Activated CD8-positive, alpha-beta memory T cell treated with anti-CD3 and anti-CD28 coated beads, Interleukin-2, amount 10 ng/mL, durations not matched to agents 7 days and 5 days (primary cell): ENCODE results near the gene BRPF3. TPM values are rescaled to one million over a fixed set of nuclear protein-coding genes. Genes with fewer than 3 reads are reported as not detected.

ENCODE experiments used
- ATAC-seq: fragments of 150-1000 bp; cut with Tn5 transposase; one replicate; pipeline ENCODE4 v1.10.0; 2021; ENCODE audit warnings: moderate library complexity
- CTCF ChIA-PET: fragments of 350-600 bp; sonication (Branson Sonifier 250); formaldehyde crosslinking; loops from one replicate; lab custom pipeline; 2021; ENCODE audit warnings: antibody characterized with exemption; lab: Charles Lee
- DNase-seq: peaks from one replicate; pipeline ENCODE4 v3.0.0-alpha.2; 2020
- H3K27ac Mint-ChIP-seq: one replicate; pipeline ENCODE4 v1.8.0; 2021; ENCODE audit warnings: mild to moderate bottlenecking, mixed read lengths
- H3K27me3 Mint-ChIP-seq: one replicate; pipeline ENCODE4 v1.8.0; 2021; ENCODE audit warnings: mixed read lengths
- H3K36me3 Mint-ChIP-seq: one replicate; pipeline ENCODE4 v1.8.0; 2021; ENCODE audit warnings: mild to moderate bottlenecking, mixed read lengths
- H3K4me1 Mint-ChIP-seq: one replicate; pipeline ENCODE4 v1.8.0; 2021; ENCODE audit warnings: mixed read lengths
- H3K4me3 Mint-ChIP-seq: one replicate; pipeline ENCODE4 v1.8.0; 2021; ENCODE audit warnings: mild to moderate bottlenecking, moderate library complexity, mixed read lengths
- H3K9me3 Mint-ChIP-seq: one replicate; pipeline ENCODE4 v1.8.0; 2022; ENCODE audit warnings: low read depth, mixed read lengths
- total RNA-seq, 2 experiments: library from RNA; stranded (reverse); gene quantifications; one replicate each; pipeline ENCODE4 v1.2.3, GENCODE V29; 2021

BRPF3 gene
- total RNA-seq, 2 experiments from 2014 or later, result 13.4 to 14.8 TPM

DNA sequence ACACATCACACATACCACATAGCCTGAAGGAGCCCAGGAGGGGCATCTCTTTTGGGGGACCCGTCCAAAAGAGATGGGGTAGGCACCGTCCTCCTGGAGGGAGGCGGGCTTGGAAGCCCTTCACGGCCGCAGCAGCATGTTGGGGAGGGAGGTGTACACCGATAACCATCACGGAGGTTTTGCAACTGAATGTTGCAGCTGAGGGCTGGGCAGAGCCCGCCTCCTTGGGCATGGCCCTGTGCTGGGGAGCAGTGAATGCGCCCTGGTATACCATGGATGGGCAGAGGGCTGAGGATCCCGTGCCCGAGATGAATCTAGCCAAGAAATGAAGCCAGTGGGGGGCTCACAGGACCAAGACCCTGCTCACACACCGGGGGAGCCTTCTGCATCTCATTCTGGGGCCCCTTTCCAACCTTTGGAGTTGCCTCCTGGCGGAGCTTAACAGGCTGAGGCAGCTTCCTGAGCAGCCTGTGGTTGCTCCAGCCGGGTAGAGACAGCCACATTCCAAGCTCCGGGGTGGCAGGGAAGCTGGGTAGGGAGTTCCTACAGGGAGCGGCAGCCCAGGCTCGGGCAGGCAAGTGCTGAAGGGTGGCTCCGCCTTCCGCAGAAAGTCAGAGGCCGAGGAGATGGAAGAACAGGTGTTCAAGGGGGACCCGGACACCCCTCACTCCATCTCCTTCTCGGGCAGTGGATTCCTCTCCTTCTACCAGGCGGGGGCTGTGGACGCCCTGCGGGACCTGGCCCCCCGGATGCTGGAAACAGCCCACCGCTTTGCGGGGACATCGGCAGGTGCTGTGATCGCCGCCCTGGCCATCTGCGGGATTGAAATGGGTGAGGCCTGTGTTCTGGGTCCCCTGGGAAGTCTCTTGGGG is 73.5 kb downstream of the BRPF3 start, which contains the start of gene PNPLA1:
PNPLA1 (plus strand) TSS at position 227 of the 872 bp plus-strand sequence; CDS start at position 627, 400 bp downstream.
- H3K9me3 Mint-ChIP-seq, result peaks cover 2% of the 10 kb centered on the region
- no peaks in the 10 kb centered on the region for H3K36me3 Mint-ChIP-seq
- CTCF ChIA-PET, result no interaction called here
- no peaks in the 10 kb centered on the region for H3K4me1 Mint-ChIP-seq
- peaks cover 32% of the 10 kb centered on the region for H3K27me3 Mint-ChIP-seq
- H3K4me3 Mint-ChIP-seq, result no peak within 1 kb of the TSS
- DNase-seq, result no peak
- H3K27ac Mint-ChIP-seq, result no peak within 1 kb of the TSS
- ATAC-seq, result no peak

DNA sequence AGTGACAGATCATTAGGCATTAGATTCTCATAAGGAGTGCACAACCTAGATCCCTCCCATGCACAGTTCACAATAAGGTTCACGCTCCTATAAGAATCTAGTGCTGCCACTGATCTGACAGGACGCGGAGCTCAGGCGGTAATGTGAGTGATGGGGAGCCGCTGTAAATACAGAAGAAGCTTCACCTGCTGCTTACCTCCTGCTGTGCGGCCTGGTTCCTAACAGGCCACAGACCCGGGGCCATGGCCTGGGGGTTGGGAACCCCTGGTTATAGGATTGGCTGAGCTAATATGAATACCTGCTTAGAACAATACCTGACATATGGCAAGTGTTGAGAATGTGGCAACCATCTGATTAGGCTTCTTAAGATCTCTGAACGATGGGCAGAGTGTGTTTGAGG is 75.7 kb downstream of the BRPF3 start:
- no peaks in the 10 kb centered on the region for H3K9me3 Mint-ChIP-seq
- H3K27ac Mint-ChIP-seq, result no peak overlapping the region
- CTCF ChIA-PET, result no interaction called here
- no peaks in the 10 kb centered on the region for H3K4me1 Mint-ChIP-seq
- no peak overlapping the region for H3K4me3 Mint-ChIP-seq
- DNase-seq (no peak), ATAC-seq (no peak)
- no peaks in the 10 kb centered on the region for H3K36me3 Mint-ChIP-seq
- H3K27me3 Mint-ChIP-seq, result peaks cover 42% of the 10 kb centered on the region

DNA sequence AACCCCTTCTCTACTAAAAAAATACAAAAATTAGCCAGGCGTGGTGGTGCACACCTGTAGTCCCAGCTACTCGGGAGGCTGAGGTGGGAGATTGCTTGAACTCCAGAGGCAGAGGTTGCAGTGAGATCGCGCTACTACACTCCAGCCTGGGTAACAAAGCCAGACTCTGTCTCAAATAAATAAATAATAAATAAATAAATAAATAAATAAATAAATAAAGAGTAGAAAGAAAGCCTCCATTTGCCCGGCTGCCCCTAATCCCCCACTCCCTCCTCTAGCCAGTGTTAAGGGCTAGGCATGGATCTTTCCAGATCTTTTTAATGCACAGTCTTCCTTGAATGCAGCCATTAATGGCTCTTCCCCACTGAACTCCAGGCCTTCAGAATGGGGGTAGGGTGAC is 76.5 kb downstream of the BRPF3 start:
- Mint-ChIP-seq H3K36me3 (no peaks in the 10 kb centered on the region), H3K9me3 (no peaks in the 10 kb centered on the region), H3K27me3 (peaks cover 42% of the 10 kb centered on the region), H3K4me1 (no peaks in the 10 kb centered on the region), H3K4me3 (no peak overlapping the region), H3K27ac (no peak overlapping the region)
- CTCF ChIA-PET, result no interaction called here
- ATAC-seq, result no peak
- no peak for DNase-seq

DNA sequence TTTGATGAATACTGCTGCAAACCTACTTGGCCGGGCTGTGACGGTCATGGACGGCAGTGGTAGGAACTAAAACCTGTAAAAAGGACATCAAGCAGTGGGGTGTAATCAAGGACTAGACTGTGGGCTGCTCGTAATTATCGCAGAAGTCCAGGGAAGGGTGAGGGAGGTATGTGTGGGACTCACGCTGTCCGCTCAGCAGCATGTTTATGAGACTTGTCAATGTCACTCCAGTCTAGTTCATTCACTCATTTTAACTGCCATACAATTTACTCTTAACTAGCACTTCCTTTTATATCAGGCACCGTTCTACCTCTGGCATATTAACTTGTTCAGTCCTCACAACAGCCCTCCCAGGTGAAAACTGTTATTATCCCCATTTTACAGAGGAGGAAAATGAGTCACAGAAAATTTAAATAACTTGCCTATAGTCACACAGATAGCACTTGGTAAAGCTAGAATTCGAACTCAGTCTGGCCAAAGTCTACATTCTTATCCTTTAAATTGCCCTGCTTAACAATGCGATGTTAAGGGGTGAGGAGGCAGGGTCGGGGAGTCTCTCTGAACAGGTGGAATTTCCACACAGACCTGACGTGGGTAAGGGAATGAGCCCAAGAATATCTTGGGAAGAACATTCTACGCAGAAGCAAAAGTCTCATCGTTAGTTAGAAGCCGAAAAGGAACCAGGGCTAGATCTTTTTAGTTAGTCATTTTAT is 77.4 kb downstream of the BRPF3 start:
- DNase-seq (no peak), ATAC-seq (no peak)
- CTCF ChIA-PET, result no interaction called here
- no peak overlapping the region for H3K4me3 Mint-ChIP-seq
- no peaks in the 10 kb centered on the region for H3K9me3 Mint-ChIP-seq
- no peak overlapping the region for H3K27ac Mint-ChIP-seq
- H3K4me1 Mint-ChIP-seq, result no peaks in the 10 kb centered on the region
- H3K36me3 Mint-ChIP-seq, result no peaks in the 10 kb centered on the region
- H3K27me3 Mint-ChIP-seq, result peaks cover 46% of the 10 kb centered on the region

GRCh38 chr6:36276581-36277536 is 80.3 kb downstream of the BRPF3 start:
- Mint-ChIP-seq H3K27ac (no peak overlapping the region), H3K27me3 (peaks cover 58% of the 10 kb centered on the region), H3K4me3 (no peak overlapping the region), H3K36me3 (no peaks in the 10 kb centered on the region), H3K4me1 (no peaks in the 10 kb centered on the region), H3K9me3 (no peaks in the 10 kb centered on the region)
- no peak for DNase-seq
- CTCF ChIA-PET, result interaction anchor here (1.2 kb wide), 1 partner anchor 26 kb away, joined by 4 read pairs; no protein-coding TSS in a partner anchor
- ATAC-seq, result no peak

DNA sequence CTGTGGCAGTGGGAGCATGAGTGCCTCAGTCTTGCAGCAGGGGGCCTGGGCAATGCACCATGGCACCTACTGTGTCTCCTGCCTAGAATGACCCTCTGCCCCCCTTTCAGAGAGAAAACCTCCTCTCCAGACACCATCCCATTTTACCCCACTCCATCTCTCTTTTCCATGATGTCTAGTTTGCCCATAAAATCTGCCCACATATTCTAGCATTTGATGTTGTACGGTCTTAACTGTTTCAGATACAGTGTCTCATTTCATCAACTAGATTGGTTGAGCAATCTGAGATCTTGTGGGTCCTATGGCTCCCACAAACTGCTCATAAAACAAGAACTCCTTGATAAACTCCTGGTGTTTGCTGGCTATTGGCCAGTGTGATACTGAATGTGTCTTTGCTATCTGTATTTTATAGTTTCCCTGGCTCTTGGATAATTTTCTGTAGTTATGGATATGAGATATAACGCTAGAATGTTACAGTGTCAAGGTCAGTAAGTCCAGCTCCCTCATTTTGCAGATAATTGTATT is 81.5 kb downstream of the BRPF3 start:
- ATAC-seq (no peak), DNase-seq (no peak)
- Mint-ChIP-seq H3K27ac (no peak overlapping the region), H3K4me3 (no peak overlapping the region), H3K27me3 (peaks cover 58% of the 10 kb centered on the region), H3K9me3 (no peaks in the 10 kb centered on the region), H3K4me1 (no peaks in the 10 kb centered on the region), H3K36me3 (no peaks in the 10 kb centered on the region)
- CTCF ChIA-PET, result no interaction called here

DNA sequence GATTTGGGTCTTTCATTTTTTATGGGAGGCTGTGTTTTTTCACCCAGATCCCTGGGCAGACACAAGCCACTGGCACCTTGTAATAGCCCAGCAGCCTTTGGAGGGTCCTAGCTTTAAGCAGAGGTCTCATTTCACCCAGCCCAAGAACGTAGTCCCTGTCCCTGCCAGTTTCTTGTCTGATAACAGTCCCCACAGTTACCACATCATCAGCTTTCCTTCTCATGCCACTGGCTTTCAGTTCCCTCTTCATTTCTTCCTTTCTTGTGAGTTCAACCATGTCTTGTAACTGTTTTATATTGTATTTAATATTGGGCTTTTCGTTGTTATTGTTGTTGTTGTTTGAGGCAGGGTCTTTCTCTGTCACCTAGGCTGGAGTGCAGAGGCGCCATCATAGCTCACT is 83.9 kb downstream of the BRPF3 start:
- Mint-ChIP-seq H3K27me3 (peaks cover 64% of the 10 kb centered on the region), H3K36me3 (no peaks in the 10 kb centered on the region), H3K4me3 (no peak overlapping the region), H3K4me1 (no peaks in the 10 kb centered on the region), H3K9me3 (no peaks in the 10 kb centered on the region), H3K27ac (no peak overlapping the region)
- DNase-seq (no peak), ATAC-seq (no peak)
- CTCF ChIA-PET, result no interaction called here

DNA sequence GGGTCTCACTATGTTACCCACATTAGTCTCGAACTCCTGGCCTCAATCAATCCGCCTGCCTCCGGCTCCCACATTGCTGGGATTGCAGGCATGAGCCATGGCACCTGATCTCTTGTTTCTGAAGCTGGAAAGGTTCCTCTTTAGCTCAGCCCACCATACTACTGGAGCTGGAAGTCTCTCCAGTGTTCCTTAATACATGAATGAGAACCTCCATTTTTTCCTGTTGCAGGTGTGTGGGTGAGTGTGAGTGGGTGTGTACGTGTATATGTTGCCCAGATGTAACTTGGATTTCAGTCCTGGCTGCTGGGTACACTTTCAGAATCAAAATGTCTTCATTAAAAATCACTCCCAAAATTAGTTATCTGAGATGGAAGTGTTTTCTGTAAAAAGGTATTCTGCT is 84.4 kb downstream of the BRPF3 start:
- no peak overlapping the region for H3K4me3 Mint-ChIP-seq
- CTCF ChIA-PET, result no interaction called here
- H3K4me1 Mint-ChIP-seq, result no peaks in the 10 kb centered on the region
- no peaks in the 10 kb centered on the region for H3K9me3 Mint-ChIP-seq
- ATAC-seq, result no peak
- no peak for DNase-seq
- H3K27me3 Mint-ChIP-seq, result peaks cover 66% of the 10 kb centered on the region
- H3K27ac Mint-ChIP-seq, result no peak overlapping the region
- H3K36me3 Mint-ChIP-seq, result no peaks in the 10 kb centered on the region

Other genes starting within 250 kb of the BRPF3 start
- not detected for gene SLC26A8, start 172.1 kb upstream of the BRPF3 start, total RNA-seq
- gene MAPK14, start 168.9 kb upstream of the BRPF3 start, total RNA-seq, result 10 to 100 TPM; 52.8 to 65.7 TPM
- gene MAPK13, start 66.2 kb upstream of the BRPF3 start, total RNA-seq, result 10 to 100 TPM; 33.9 to 35.6 TPM
- gene PNPLA1, start 73.3 kb downstream of the BRPF3 start, total RNA-seq, result not detected
- gene BNIP5, start 140.1 kb downstream of the BRPF3 start, total RNA-seq, result not detected
- gene ETV7, start 190.9 kb downstream of the BRPF3 start, total RNA-seq, result 10 to 100 TPM in 1 of 2 experiments, 1 to 10 TPM in 1; 5.9 to 19.7 TPM
- gene PXT1, start 246.1 kb downstream of the BRPF3 start, total RNA-seq, result under 1 TPM in 1 of 2 experiments, not detected in 1; 0.32 TPM
- gene KCTD20, start 246.3 kb downstream of the BRPF3 start, total RNA-seq, result 10 to 100 TPM; 53.9 to 65.0 TPM